SU-DHL-6 (cell line): Measurements from ENCODE around the gene TCF19.

Experiments used
- H2AFZ ChIP-seq: fragments of 200-600 bp; sonication (generic); 2 replicates; pipeline ENCODE4 v1.6.1; 2014; ENCODE audit warnings: low read depth, mild to moderate bottlenecking, moderate library complexity, mixed read lengths, antibody characterized with exemption, low read length; ENCODE audit not compliant: severe bottlenecking
- H3F3A ChIP-seq: fragments of 200-600 bp; shearing (Covaris generic); 2 replicates; pipeline ENCODE4 v1.6.0; 2016; ENCODE audit warnings: antibody characterized with exemption, mild to moderate bottlenecking; ENCODE audit not compliant: insufficient read depth
- H3K27ac ChIP-seq: fragments of 200-600 bp; sonication (generic); 2 replicates; pipeline ENCODE4 v1.5.1; 2016; ENCODE audit warnings: low read depth, mild to moderate bottlenecking, low read length, moderate library complexity, mixed read lengths
- H3K27me3 ChIP-seq: fragments of 200-600 bp; sonication (generic), shearing (Covaris generic); 2 replicates; pipeline ENCODE4 v1.6.0; 2014; ENCODE audit warnings: mild to moderate bottlenecking, low read length
- H3K36me3 ChIP-seq: fragments of 200-600 bp; sonication (generic); 2 replicates; pipeline ENCODE4 v1.6.1; 2014; ENCODE audit warnings: mild to moderate bottlenecking, low read length, mixed read lengths
- H3K4me2 ChIP-seq: fragments of 300-600, 200-600 bp; shearing (Covaris generic), sonication (generic); 2 replicates; pipeline ENCODE4 v1.6.0; 2014; ENCODE audit warnings: low read length, low read depth, mild to moderate bottlenecking; ENCODE audit not compliant: poor library complexity, severe bottlenecking
- H3K4me3 ChIP-seq: fragments of 200-600 bp; sonication (generic); 2 replicates; pipeline ENCODE4 v1.5.1; 2014; ENCODE audit warnings: antibody characterized with exemption, low read length, mild to moderate bottlenecking, mixed read lengths; ENCODE audit not compliant: insufficient read depth, poor library complexity, severe bottlenecking
- H3K79me2 ChIP-seq: fragments of 200-600 bp; sonication (generic); 2 replicates; pipeline ENCODE4 v1.6.1; 2014; ENCODE audit warnings: mild to moderate bottlenecking, low read length, moderate library complexity; ENCODE audit not compliant: insufficient read depth
- H3K9ac ChIP-seq: fragments of 200-600 bp; sonication (generic); 2 replicates; pipeline ENCODE4 v1.7.0; 2014; ENCODE audit warnings: mild to moderate bottlenecking, low read length
- H3K9me2 ChIP-seq: fragments of 200-600 bp; sonication (generic); replicated peaks from 2 replicates; pipeline ENCODE4 v1.6.1; 2014; ENCODE audit warnings: low read length; ENCODE audit not compliant: insufficient read depth
- H3K9me3 ChIP-seq: fragments of 200-600 bp; sonication (generic); 2 replicates; pipeline ENCODE4 v1.6.1; 2014; ENCODE audit warnings: low read length, mixed read lengths; ENCODE audit not compliant: insufficient read depth
- H4K20me1 ChIP-seq: fragments of 200-600 bp; sonication (generic); 2 replicates; pipeline ENCODE4 v1.6.1; 2014; ENCODE audit warnings: low read depth, mild to moderate bottlenecking, antibody characterized with exemption, low read length, moderate library complexity, mixed read lengths
- CTCF ChIP-seq: fragments of 200-600 bp; sonication (generic); IDR thresholded peaks from one replicate; pipeline ENCODE4 v1.5.1; 2017; ENCODE audit warnings: antibody characterized with exemption, mild to moderate bottlenecking, low read length, moderate library complexity; ENCODE audit not compliant: insufficient read depth, poor library complexity, severe bottlenecking
- EZH2phosphoT487 ChIP-seq: fragments of 200-600 bp; sonication (generic), shearing (Covaris generic); conservative IDR thresholded peaks from 2 replicates; pipeline ENCODE4 v1.6.1; 2018; ENCODE audit warnings: mild to moderate bottlenecking, antibody characterized with exemption, low read length, moderate library complexity, mixed read lengths

Gene TCF19

DNA sequence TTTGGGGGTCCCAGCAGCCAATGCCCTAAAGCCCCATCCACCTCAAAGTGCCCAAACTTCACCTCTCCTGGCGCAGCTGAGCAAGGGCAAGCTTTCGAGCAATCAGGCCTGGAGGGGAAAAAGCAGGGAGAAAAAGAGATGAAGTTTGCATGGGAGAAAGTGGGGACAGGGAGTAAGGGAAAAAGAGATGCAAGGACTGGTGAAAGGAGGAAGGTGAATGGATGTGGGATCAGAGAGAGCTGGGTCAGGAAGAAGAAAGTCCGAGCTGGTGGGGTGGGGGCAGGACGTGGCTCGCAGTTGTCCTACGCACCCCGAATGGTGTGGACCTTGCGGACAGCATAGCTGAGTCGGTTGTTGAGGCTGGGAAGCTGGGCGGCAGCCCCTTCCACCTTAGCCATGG is 13.0 kb upstream of the TCF19 start:
- no peaks in the 10 kb centered on the region for H3K27me3 ChIP-seq
- H2AFZ ChIP-seq: no peak overlapping the region
- TF ChIP-seq CTCF (no peak), EZH2phosphoT487 (no peak)
- no peaks in the 10 kb centered on the region for H3K79me2 ChIP-seq
- no peaks in the 10 kb centered on the region for H3K9me2 ChIP-seq
- H3K9ac ChIP-seq: no peak overlapping the region
- H3K4me2 ChIP-seq: no peak overlapping the region
- H3K9me3 ChIP-seq: no peaks in the 10 kb centered on the region
- H3K27ac ChIP-seq: no peak overlapping the region
- H3K36me3 ChIP-seq: no peaks in the 10 kb centered on the region
- H3F3A ChIP-seq: no peaks in the 10 kb centered on the region
- no peak overlapping the region for H3K4me3 ChIP-seq
- H4K20me1 ChIP-seq: no peaks in the 10 kb centered on the region

DNA sequence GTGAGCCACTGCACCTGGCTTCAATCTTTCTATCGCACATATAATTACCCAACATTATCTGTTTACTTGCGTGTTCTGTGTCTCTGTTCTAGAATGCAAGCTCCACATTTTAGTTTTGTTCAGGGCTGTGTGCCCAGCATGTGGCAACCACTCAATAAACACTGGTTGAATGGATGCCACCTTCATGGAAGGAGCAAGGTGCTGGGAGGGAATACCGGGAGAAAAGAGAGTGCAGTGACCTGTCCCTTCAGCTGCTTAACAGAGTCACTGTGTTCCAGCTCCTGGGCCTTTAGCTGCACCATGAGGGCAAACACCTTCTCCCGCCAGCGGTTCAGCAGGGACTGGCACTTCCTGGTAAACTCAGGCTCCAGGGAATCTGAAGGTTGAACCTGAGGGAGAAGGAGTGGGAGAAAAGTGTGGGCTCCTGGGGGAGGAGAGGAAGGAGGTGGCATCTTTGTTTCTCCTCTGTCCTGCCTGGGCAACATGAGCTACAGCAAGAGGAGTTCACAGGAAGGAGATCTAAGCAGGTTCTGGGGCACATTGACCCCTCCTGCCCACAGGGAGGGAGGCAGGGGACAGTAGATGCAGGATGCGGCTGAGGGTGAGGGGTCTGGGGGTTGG is 8.5 kb upstream of the TCF19 start:
- Histone ChIP-seq H3K27ac (no peak overlapping the region), H3K9ac (no peak overlapping the region), H3K36me3 (peaks cover 4% of the 10 kb centered on the region; the same call in 1 of the 2 replicates), H3K9me2 (no peaks in the 10 kb centered on the region), H3K4me3 (no peak overlapping the region), H3K4me2 (no peak overlapping the region), H2AFZ (no peak overlapping the region), H3K27me3 (no peaks in the 10 kb centered on the region), H3K9me3 (no peaks in the 10 kb centered on the region), H3K79me2 (no peaks in the 10 kb centered on the region), H3F3A (no peaks in the 10 kb centered on the region), H4K20me1 (no peaks in the 10 kb centered on the region)
- TF ChIP-seq EZH2phosphoT487 (no peak), CTCF (no peak)

GRCh38 chr6:31152781-31153180 is 5.6 kb upstream of the TCF19 start:
- H3F3A ChIP-seq: no peaks in the 10 kb centered on the region
- H3K9ac ChIP-seq: no peak overlapping the region

More at GRCh38 chr6:31152781-31153180, 5.6 kb upstream of the TCF19 start:
- H3K27ac ChIP-seq: no peak overlapping the region
- peaks cover 9% of the 10 kb centered on the region; the same call in 1 of the 2 replicates for H3K36me3 ChIP-seq
- H2AFZ ChIP-seq: no peak overlapping the region
- H4K20me1 ChIP-seq: no peaks in the 10 kb centered on the region
- TF ChIP-seq CTCF: no peak
- TF ChIP-seq EZH2phosphoT487: no peak
- no peaks in the 10 kb centered on the region for H3K9me2 ChIP-seq
- no peak overlapping the region for H3K4me2 ChIP-seq
- no peaks in the 10 kb centered on the region for H3K9me3 ChIP-seq
- H3K79me2 ChIP-seq: peaks cover 7% of the 10 kb centered on the region; the same call in 1 of the 2 replicates
- no peak overlapping the region for H3K4me3 ChIP-seq
- H3K27me3 ChIP-seq: no peaks in the 10 kb centered on the region
